ENCODE results near the gene ATP6V1D. TPM values are rescaled to one million over a fixed set of nuclear protein-coding genes. Genes with fewer than 3 reads are reported as not detected.

Gene ATP6V1D
- total and polyA plus RNA-seq, 2 experiments from 2014 or later = 69.0 to 204 TPM

- Histone ChIP-seq H3K36me3 (peaks cover 20% of the 10 kb centered on the region), H3K9me3 (ENCODE audit: low read depth) (no peaks in the 10 kb centered on the region), H3K4me1 (ENCODE audit: low read depth) (no peaks in the 10 kb centered on the region), H3K27ac (no peak overlapping the region), H3K27me3 (no peaks in the 10 kb centered on the region), H3K4me3 (no peak overlapping the region)
- TF ChIP-seq CTCF (IDR thresholded peaks at IDR 0.05; ENCODE audit: low read depth, low read length) = no peak
- DNase-seq (ENCODE audit: low read depth in 1 of 2, low spot score in 1 of 2) = no peak
Measured at GRCh38 chr14:67311868-67312267, 47.7 kb downstream of the ATP6V1D start.

Other genes with a start within 250 kb of the ATP6V1D start
- not detected in 2 replicates for gene GARIN2, start 170.4 kb downstream of the ATP6V1D start, total RNA-seq
- gene GARIN2, start 170.4 kb downstream of the ATP6V1D start, polyA plus RNA-seq = 0.09 TPM in 1 of 2 replicates, not detected in the other
- gene PALS1, start 118.4 kb downstream of the ATP6V1D start, total RNA-seq = 31.8 and 36.6 TPM in 2 replicates
- 11.7 and 13.7 TPM in 2 replicates for gene PALS1, start 118.4 kb downstream of the ATP6V1D start, polyA plus RNA-seq
- gene EIF2S1, start 524 bp upstream of the ATP6V1D start, total RNA-seq = 42.7 and 88.2 TPM in 2 replicates
- gene EIF2S1, start 524 bp upstream of the ATP6V1D start, polyA plus RNA-seq = 123 and 135 TPM in 2 replicates
- 0.67 and 1.8 TPM in 2 replicates for gene PLEK2, start 52.4 kb upstream of the ATP6V1D start, total RNA-seq
- 0.59 and 0.92 TPM in 2 replicates for gene PLEK2, start 52.4 kb upstream of the ATP6V1D start, polyA plus RNA-seq
- 0.09 and 0.42 TPM in 2 replicates for gene TMEM229B, start 128.9 kb upstream of the ATP6V1D start, total RNA-seq
- gene TMEM229B, start 128.9 kb upstream of the ATP6V1D start, polyA plus RNA-seq = 0.09 and 0.37 TPM in 2 replicates
- gene PLEKHH1, start 173.5 kb upstream of the ATP6V1D start, total RNA-seq = 14.8 and 29.9 TPM in 2 replicates
- 15.0 and 18.0 TPM in 2 replicates for gene PLEKHH1, start 173.5 kb upstream of the ATP6V1D start, polyA plus RNA-seq
- 11.3 and 18.4 TPM in 2 replicates for gene PIGH, start 240.5 kb upstream of the ATP6V1D start, total RNA-seq
- 14.3 and 31.3 TPM in 2 replicates for gene PIGH, start 240.5 kb upstream of the ATP6V1D start, polyA plus RNA-seq